Measurements from ENCODE around the gene ALDH1A2. TPM values are rescaled to one million over a fixed set of nuclear protein-coding genes. Genes with fewer than 3 reads are reported as not detected.
"Not testable (repeated sequence)": the region's sequence is repeated elsewhere in the genome, so short reads cannot be mapped to it uniquely, and the experiment has no call there.

Gene ALDH1A2
- total RNA-seq, 1 donor from 2014 or later, result 7.5 TPM

DNA sequence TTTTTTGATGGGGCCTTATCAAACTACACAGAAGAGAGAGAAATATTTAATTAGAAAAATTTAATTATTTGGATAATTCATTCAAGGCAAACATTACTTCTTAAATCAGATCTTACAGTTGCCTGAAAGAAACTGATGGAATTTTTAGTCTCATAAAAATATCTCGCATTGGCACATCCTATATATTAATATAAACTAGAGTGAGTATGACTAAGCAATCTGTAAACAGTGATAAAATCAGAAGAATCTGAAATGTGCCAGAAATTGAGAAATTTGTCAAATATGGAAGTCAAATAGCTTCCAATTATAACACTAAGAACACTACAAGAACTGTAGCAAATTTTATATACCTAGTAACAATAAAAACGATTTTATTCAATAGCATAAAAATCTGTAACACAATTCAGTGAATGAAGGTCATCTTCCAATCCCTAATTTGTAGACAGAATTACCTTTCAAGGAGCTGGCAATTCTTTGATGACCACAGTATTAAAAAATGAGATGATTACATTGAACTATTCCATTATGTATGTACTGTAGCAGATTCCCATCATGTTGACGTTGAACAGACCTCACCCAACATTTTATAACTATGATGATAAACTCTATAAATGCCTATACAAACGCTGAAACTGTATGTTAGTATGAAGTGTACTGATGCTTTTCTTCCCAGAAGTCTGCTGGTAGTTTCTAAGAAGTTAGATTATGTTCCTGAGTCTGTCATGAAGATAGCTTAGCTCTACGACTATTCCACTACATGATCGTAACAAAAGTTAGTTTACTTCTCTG, 63.0 kb downstream of the ALDH1A2 start:
- DNase-seq (ENCODE audit: low spot score), result no peak

DNA sequence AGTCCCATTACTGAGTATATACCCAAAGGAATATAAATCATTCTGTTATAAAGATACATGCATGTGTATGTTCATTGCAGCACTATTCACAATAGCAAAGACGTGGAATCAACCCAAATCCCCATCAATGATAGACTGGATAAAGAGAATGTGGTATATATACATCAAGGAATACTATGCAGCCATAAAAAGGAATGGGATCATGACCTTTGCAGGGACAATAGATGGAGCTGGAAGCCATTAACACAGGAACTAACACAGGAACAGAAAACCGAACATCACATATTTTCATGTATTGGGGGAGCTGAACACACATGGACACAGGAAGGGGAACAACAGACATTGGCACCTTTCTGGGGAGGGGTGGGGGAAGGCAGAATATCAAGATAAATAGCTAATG, 65.8 kb downstream of the ALDH1A2 start:
- DNase-seq (ENCODE audit: low spot score), result not testable (repeated sequence)

DNA sequence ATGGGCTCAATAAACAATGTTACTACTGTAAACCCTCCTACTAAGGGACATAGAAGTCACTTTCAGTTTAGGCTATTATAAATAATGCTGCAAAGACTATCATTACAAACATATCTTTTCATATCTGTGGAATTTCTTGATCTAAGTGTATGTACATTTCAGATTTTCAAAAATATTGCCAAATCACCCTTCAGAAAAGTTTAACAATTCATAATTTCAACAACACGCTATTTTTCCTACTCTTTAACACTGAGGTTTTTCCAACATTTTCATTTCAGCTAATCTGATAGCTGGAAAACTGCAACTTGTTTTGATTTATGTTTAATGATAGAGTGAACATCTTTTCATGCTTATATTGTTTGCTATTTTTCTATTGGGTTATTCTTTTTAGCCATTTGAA, 69.0 kb downstream of the ALDH1A2 start:
- DNase-seq (ENCODE audit: low spot score), result no peak

DNA sequence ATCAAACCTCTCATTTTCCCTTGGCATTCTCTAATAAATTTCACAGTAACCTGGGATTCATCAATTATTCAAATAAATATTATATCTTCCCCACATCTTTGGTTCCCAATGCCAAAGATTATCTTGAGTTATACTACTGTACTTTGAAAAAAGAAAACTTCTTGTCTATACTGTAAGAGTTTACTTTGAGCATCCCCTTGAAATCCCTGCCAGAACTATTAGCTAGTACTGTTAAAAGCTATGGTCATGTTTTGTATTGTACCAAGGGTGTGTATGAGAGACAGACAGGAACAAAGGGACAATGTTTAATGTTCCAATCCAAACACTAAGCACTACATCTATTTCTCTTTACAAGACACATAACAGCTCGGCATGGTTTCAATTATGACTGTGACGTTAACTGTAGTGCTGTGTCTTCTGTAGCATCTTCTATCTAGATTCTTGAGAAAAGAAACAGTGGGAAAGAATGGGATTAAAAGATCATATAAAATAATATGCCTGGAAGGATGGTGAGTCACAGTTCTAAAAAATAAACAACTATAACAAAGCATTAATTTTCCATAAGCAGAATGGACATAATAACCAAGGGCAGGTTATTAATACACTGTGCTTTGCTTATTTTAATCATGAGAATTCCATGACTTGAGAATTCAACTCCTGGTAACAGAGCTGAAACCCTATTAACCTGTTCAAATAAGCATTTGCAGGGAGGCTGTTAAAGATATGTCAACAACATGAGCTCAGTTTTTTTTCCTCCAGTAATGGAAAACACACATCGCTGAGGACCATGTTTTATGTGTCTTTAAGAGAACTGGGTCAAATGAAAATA, 71.1 kb downstream of the ALDH1A2 start:
- DNase-seq (ENCODE audit: low spot score), result no peak

DNA sequence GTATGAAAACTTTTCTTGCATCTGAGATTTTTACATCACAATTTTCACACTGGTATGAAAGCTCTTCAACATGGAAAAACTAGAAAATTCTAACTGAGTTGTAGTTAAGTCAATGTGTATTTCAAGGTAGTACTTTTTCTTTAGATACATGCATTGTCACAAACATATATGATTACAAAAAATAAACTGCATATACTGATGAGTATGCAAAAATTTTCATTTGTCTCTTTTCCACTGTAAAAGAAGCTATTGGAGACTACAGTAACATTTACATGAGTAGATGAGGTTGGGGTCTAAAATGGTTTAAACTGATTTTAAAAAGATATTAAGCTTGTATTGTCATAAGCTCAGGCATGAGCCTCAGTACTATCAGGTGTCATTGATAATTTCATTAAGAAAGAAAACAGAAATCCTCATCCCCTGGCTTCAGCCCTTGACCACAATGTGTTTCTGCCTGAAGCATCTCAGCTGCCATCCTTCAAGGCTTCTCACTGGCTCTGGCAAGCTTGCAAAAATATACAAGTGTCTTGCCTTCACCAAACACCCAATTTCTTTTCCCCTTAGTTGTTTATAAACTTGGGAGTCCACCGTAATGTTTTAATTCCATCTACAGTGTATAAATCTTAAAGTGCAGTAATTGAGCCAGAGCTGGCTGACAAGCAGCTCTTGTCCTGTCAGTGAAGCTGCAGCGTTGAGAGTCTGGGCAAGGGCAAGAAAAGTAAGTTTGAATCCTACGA, 71.9 kb downstream of the ALDH1A2 start:
- no peak for DNase-seq (ENCODE audit: low spot score)

DNA sequence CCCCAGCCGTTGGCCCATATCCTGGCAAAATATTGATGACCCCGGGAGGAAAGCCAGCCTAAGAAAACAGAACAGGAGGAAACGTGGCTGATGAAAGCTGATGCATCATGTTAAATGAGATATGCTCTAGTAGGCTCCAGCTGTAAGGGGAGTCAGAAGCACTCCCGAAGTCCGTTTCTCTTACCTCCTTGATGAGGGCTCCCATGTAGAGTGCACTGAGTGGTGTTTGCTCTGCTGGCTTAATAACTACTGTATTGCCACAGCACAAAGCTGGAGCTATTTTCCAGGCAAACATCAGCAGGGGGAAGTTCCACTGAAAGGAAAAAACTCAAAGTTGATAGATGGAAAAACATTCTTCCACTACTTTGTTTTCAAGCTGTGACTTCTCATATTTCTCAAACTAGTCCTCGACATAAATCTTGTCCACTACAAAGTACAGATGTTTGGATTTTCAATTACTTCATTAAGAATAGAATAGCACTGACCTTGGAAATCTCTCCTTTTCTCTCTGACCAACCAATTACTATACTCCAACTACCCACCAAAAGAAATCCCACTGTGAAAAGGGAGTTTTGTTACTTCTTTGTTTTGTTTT, 72.7 kb downstream of the ALDH1A2 start:
- no peak for DNase-seq (ENCODE audit: low spot score)

DNA sequence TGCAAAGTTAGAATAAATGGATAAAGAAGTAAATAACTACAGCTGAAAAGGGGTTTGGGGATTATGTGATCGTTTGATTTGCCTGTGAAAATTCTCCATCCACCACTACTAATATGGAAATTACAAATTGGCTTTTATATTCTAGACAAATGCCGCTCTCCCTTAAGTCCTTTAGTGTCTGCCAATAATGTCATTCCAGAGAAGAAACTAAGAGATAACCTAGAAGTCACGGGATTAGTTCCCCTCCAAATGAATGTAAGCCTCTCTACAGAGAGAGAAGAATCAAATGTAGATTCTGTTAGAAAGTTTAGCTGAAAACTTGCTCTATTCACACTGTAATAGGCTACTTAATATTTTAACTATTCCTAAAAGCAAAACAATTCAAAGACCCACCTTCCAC, 92.0 kb downstream of the ALDH1A2 start:
- no peak for DNase-seq (ENCODE audit: low spot score)

DNA sequence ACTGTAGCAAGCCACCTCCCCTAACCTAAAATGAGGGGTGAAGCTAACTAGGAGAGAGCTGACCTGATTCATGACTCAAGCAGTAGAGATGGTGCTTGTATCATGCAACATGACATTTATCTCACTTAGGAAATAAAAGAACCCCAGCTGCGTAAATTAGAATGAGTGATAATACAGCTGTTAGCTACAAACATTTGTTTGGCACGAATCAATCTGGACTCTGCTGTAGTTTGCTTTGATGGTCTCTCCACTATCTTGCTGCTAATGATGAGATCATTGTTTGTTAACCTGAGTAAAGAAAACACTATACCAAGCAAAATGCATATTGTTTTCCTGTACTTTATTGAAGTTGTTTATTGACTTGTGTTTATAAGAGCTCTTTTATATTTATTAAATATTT, 92.6 kb downstream of the ALDH1A2 start:
- no peak for DNase-seq (ENCODE audit: low spot score)

DNA sequence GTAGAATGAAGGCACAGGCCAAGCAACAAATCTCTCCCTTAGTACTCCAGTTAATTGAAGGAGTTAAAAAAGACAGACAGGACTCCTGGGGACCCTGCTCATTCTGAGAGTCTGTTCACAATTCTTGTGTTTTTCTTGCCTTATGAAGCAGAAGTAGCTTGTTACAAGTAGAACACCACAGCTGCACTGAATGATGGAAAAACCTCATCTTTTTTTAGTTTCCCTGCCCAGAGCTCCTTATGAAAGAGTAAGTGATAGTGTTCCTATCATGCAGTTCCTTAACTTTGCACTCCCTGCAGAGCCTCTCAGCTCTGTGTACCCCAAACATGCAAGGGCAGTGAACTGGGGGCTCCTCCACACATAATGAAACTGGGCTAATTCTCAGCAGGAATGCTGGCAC, 95.5 kb downstream of the ALDH1A2 start:
- no peak for DNase-seq (ENCODE audit: low spot score)

DNA sequence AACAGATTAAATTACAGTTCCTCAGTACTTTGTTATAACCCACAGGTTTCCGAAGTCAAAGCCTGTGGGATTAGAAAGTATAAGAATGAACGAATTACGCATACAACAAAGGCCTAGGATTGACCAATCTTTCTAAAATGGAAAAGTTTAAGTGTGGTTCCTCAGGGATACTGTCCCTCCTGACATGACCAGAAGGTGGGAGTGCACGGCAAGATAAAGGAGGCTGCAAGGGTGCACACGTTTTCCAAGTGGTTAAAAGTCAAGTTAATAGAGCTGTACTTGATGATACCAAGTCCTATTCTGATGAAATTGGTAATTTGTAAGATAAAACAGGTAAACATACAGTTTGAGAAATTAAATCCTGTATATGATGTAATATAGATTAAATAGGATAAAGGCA, 96.2 kb downstream of the ALDH1A2 start:
- DNase-seq (ENCODE audit: low spot score), result no peak

DNA sequence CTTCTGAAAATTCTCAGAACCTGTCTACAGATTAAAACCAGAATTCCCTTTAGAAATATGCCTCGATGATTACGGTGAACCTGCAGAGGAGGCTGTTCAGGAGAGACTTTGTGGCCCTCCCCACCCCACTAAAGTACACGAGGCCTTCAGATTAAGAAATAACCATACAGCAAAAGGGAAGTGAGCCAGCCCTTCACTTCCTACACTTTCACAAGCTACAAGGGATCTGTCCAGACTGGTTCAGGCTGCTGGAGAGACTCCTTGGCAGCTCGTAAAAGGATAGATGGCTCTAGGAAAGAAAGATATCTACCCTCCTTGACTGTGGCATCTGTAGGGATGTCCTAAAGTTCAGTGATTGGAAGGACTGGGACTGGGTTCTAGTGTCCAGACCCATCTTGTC, 102.6 kb downstream of the ALDH1A2 start:
- DNase-seq (ENCODE audit: low spot score), result no peak

DNA sequence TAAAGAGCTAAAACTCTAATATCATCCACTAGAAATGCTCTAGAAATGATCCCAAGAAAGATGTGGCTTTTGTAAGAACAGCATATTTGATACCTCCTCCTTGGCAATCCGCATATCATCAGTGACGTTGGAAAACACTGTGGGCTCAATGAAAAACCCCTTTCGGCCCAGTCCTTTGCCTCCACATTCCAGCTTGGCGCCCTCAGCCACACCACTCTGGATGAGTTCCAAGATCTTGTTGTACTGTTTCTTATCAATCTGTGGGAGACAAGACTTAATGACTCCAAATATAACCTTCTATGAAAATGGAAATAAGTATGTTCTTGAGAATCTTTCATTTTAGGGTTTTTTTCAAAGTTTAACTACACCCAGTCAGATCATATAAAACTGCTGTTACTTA, 103.6 kb downstream of the ALDH1A2 start:
- DNase-seq (ENCODE audit: low spot score), result no peak

DNA sequence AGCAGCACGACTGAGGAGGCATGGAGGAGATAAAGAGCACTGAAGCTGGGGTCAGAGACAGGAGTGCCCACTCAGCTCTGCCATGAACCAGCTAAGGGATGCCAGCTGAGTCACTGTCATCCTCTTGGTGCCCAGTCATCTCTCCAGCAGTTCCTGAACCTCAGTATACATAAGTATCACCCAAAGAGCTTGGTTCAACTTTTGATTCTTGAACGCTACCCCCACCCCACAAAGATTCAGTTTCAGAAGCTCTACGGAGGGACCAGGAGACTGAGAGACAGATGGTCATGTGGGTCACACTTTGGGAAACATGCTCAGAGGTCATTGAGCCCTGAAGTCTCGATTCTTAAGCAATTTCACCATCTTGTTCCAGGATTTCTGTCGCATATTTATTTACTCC, 108.4 kb downstream of the ALDH1A2 start:
- DNase-seq (ENCODE audit: low spot score), result no peak

DNA sequence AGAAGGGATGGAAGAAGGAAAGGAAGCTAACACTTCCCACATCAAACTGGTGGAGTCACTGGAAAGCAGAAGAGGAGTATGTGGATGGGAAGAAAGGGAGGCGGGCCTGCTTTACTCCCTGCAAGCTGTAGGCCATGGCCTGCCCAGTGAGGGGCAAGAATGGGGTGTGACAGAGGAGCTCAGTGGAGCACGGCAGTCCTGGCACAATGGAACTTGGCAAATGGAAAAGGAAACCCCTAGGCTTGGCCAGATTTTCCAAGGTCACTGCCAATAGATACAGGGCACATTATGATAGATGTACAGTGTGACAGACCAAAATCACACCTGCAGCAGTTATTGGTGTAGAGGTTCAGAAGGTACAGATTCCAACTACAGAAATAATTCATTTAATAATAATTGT, 111.6 kb downstream of the ALDH1A2 start:
- no peak for DNase-seq (ENCODE audit: low spot score)

DNA sequence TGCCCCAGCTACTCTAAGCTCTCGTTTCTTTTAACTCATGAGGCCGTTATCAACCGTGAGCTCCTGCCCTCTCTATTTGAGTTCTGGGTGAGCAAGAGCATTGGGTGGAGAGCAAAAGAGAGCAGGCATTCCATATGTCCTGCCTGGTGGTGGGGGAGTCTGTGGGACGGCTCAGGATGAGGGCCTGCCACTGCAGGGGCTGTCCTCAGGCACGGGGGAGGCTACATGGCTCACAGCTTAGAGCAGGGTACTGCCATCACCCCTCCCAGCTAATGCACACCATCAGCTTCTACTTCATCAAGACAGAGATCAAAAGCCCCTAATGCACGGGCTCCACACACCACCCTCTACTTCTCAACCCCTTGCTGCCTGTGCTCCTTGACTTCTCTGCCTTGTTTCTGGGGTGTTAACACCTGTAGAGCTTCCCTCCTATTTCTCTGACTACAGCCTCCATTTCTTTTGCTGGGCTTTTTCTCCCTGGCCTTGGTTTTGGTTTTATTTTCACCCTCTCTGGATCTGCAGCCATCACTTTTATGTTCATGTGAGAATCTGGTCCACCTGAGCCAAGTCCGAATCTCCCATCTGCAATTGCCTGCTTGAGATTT, 114.1 kb downstream of the ALDH1A2 start:
- DNase-seq (ENCODE audit: low spot score), result no peak

DNA sequence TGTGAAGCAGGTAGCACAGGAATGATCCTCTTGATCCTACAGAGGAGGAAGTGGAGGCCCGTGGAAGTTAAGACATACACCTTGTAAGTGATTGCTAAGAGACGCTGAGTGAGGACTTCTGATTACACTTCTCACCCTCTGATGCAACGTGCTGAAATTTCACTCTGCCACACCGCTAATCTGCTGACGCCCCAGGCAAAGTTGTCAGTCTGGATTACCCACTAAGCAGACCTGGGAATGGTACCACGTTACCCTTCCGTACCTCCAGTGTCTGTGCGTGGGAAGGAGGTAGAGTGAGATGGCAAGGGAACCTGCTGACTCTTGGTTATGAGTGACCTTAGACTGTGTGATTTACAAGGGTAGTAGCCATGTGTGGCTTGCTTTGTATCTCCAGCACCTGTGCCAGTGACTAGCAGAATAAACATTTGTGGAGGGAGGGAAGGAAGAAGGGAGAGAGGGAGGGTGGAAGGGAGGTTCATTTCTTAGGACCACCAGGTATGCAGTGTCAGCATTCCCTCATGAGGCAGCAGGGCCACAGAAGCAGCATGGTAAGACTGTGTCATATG, 115.0 kb downstream of the ALDH1A2 start:
- DNase-seq (ENCODE audit: low spot score), result no peak

DNA sequence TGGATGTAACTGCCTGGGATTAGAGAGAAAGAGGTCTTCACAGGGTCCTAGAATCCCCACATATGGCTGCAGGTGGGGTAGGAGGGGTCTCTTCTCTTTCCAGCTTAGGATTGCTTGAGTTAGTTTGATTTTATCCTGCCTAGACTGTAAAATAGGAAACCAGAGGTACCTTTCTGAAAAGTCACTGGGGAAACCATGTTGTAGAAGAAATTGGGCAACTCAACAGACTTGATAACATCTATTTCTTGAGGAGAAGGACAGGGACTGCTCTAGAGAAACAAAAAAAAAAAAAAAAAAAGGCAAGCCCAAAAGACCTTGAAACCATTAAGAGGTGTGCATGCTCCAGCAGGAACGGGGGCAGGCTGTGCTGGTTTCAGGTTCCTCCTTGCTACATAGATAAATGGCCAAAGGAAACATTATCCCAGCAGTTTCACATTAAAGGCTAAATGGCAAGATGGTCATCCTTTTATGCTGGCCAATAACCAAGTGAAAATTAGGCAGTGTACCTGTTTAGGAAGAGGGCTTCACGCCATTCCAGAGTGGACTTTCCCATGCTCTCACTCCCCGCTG, 116.1 kb downstream of the ALDH1A2 start:
- no peak for DNase-seq (ENCODE audit: low spot score)

DNA sequence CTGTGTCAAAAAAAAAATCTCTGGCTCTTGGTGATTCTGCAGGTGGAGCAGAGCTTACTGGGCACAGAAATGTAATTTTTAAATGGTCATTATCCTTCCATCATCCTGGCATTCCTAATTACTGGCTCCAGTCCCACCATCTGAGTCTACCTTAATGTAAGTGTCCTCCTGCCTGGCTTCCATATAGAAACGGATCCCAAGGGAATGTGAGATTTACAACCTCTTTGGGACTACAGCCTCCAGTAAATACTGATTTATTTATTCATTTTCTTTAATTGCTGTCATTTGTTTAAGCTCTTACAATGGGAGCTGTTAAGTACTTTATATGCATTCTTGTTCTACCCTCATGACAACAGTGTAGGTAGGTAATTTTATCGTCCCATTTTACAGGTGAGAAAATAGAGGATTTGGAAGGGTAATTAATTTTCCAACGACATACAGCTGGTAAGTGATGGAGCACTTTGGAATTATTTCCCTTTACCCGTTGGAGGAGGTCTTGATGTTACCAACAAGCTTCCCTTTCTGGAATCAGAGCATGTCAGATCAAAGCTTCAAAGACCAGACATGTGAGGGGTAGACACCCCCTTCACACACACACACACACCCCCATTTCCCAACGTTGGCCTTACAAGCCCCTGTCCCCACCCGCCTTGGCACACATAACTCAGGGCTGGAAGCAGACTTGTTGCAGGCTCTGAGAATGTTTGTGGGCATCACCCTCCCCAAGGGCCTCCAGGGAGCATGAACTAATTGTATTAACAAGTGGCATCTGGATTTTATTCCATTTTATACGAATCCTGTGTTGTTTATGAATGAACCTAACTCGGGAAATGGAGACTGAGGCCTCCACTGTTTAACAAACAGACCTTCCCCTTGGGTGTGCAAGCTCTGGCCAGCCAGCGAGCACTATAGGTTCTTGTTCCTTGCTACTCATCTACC, 116.9 kb downstream of the ALDH1A2 start:
- no peak for DNase-seq (ENCODE audit: low spot score)

DNA sequence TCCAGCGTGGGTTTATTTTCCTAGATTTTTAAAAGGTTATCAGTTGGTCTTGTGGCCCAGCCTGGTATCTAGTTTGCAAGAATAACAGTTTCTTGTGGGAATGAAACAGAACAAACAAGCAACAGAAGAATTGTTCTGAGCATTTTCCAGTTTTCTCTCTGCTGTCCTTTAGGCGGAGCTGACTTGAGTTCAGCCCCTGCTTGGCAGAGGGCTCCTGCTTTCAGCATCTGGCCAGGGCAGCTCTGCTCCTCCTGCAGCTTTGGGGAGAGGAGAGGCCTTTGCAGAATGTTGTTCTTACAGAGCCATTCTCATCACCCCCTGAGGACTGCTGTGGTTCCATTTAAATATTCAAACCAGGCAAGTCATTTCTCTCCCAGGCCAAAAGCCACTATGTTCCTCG, 117.7 kb downstream of the ALDH1A2 start:
- DNase-seq (ENCODE audit: low spot score), result no peak

Data from mesenteric fat pad (tissue), 1 donor.